B cell (primary cell): ENCODE data around the gene BCL2L1. TPM values are rescaled to one million over a fixed set of nuclear protein-coding genes. Genes with fewer than 3 reads are reported as not detected.
"Not testable (repeated sequence)": the region's sequence is repeated elsewhere in the genome, so short reads cannot be mapped to it uniquely, and the experiment has no call there.

ENCODE experiments used
- ATAC-seq: fragments of 200-7000 bp; cut with Tn5 transposase; one replicate; pipeline ENCODE4 v1.10.0; 2021; ENCODE audit warnings: low read depth, mild to moderate bottlenecking, moderate number of reproducible peaks, moderate library complexity
- CTCF ChIA-PET: fragments of 350-600 bp; sonication (Branson Sonifier 250); formaldehyde crosslinking; loops from one replicate; lab custom pipeline; 2021; ENCODE audit warnings: antibody characterized with exemption, inconsistent platforms; lab: Charles Lee
- POLR2A ChIA-PET: fragments of 350-600 bp; sonication (Branson Sonifier 250); formaldehyde crosslinking; loops from one replicate; lab custom pipeline; 2021; ENCODE audit warnings: antibody characterized with exemption; lab: Charles Lee
- DNase-seq: peaks from one replicate; pipeline ENCODE4 v3.0.0; 2013
- H2AFZ ChIP-seq: 2 replicates; pipeline ENCODE4 v1.6.1; 2012; ENCODE audit warnings: mild to moderate bottlenecking, low read depth, low read length; ENCODE audit not compliant: insufficient read depth, poor library complexity, severe bottlenecking
- H3K27ac ChIP-seq, 2 donors: 1 replicate in 1 of 2; 2 replicates in 1 of 2; pipeline ENCODE4 v1.5.1; 2012 to 2013; ENCODE audit warnings: low read length in 2 of 2, mild to moderate bottlenecking in 2 of 2, moderate library complexity in 1 of 2
- H3K27me3 ChIP-seq, 4 experiments: fragments of 200-600 bp in 1 of 4; sonication (generic) in 1 of 4; replicated peaks in 1 of 4; 1 replicate in 2 of 4; 2 replicates in 2 of 4; pipeline versions ENCODE4 v1.6.1 to v1.7.0; 2013 to 2016; ENCODE audit warnings: low read length in 3 of 4, mild to moderate bottlenecking in 2 of 4, mixed read lengths in 1 of 4, moderate library complexity in 1 of 4; ENCODE audit not compliant: insufficient read depth in 4 of 4, control insufficient read depth in 3 of 4; ENCODE audit errors: control extremely low read depth in 1 of 4
- H3K36me3 ChIP-seq, 2 experiments: replicated peaks in 1 of 2; 1 replicate in 1 of 2; 2 replicates in 1 of 2; pipeline versions ENCODE4 v1.6.1 to v1.7.1; 2013; ENCODE audit warnings: low read length in 1 of 2; ENCODE audit not compliant: insufficient read depth in 2 of 2, control insufficient read depth in 1 of 2; ENCODE audit errors: control extremely low read depth in 1 of 2, extremely low read depth in 1 of 2
- H3K4me1 ChIP-seq, 2 donors: fragments of 200-600 bp in 1 of 2; sonication (generic) in 1 of 2; 1 replicate in 1 of 2; 2 replicates in 1 of 2; pipeline versions ENCODE4 v1.5.1 to v1.6.1; 2013 to 2017; ENCODE audit warnings: low read length in 2 of 2; ENCODE audit not compliant: control insufficient read depth in 2 of 2, insufficient read depth in 2 of 2
- H3K4me2 ChIP-seq: replicated peaks from 2 replicates; pipeline ENCODE3; 2012; ENCODE audit warnings: mild to moderate bottlenecking, low read depth, low read length; ENCODE audit not compliant: poor library complexity, severe bottlenecking
- H3K4me3 ChIP-seq, 5 experiments: fragments of 200-600 bp in 1 of 5; sonication (generic) in 1 of 5; 1 replicate in 3 of 5; 2 replicates in 2 of 5; pipeline versions ENCODE4 v1.5.1 to v1.7.0; 2011 to 2016; ENCODE audit warnings: low read length in 4 of 5, mild to moderate bottlenecking in 4 of 5, low read depth in 2 of 5, control low read depth in 1 of 5, moderate library complexity in 1 of 5; ENCODE audit not compliant: insufficient read depth in 1 of 5; ENCODE audit errors: control extremely low read depth in 1 of 5, extremely low read depth in 1 of 5
- H3K79me2 ChIP-seq: fragments of 200-600 bp; sonication (generic); one replicate; pipeline ENCODE4 v1.6.0; 2016; ENCODE audit warnings: low read length; ENCODE audit not compliant: control insufficient read depth, insufficient read depth
- H3K9ac ChIP-seq: fragments of 200-600 bp; sonication (generic); 2 replicates; pipeline ENCODE4 v1.6.1; 2017; ENCODE audit warnings: mild to moderate bottlenecking, low read length, moderate library complexity
- H3K9me3 ChIP-seq, 3 donors: one replicate each; pipeline versions ENCODE4 v1.6.1 to v1.7.1; 2013; ENCODE audit warnings: low read length in 2 of 3; ENCODE audit not compliant: control insufficient read depth in 2 of 3, insufficient read depth in 1 of 3; ENCODE audit errors: control extremely low read depth in 1 of 3
- H4K20me1 ChIP-seq: 2 replicates; pipeline ENCODE4 v1.6.0; 2012; ENCODE audit warnings: mild to moderate bottlenecking, low read length; ENCODE audit not compliant: insufficient read depth, control insufficient read depth, poor library complexity, severe bottlenecking
- H3K27ac Mint-ChIP-seq: one replicate; pipeline ENCODE4 v1.8.0; 2021; ENCODE audit warnings: mixed read lengths
- H3K27me3 Mint-ChIP-seq: one replicate; pipeline ENCODE4 v1.8.0; 2021; ENCODE audit warnings: mixed read lengths
- H3K4me1 Mint-ChIP-seq: one replicate; pipeline ENCODE4 v1.8.0; 2021; ENCODE audit warnings: mixed read lengths
- H3K4me3 Mint-ChIP-seq: one replicate; pipeline ENCODE4 v1.8.0; 2021; ENCODE audit warnings: mixed read lengths
- H3K9me3 Mint-ChIP-seq: one replicate; pipeline ENCODE4 v1.8.0; 2022; ENCODE audit warnings: mixed read lengths; ENCODE audit not compliant: insufficient read depth
- EZH2 ChIP-seq: IDR thresholded peaks from 2 replicates; pipeline ENCODE4 v1.6.1; 2012; ENCODE audit warnings: borderline replicate concordance, low read depth, mild to moderate bottlenecking, moderate library complexity, low read length; ENCODE audit not compliant: insufficient read depth, poor library complexity, severe bottlenecking
- WGBS: methylation state at CpG from one replicate; pipeline ENCODE4 v1.1.5; 2013; ENCODE audit warnings: missing lambda C conversion rate; ENCODE audit not compliant: insufficient coverage; 5-methylcytosine and 5-hydroxymethylcytosine counted together
- intact Hi-C: fragments of 100-400 bp; cut with micrococcal nuclease; formaldehyde crosslinking; loops from one replicate; pipeline ENCODE4 v1.10.0; 2022
- polyA plus RNA-seq: library from polyadenylated mRNA; depleted of rRNA; stranded (reverse); fragments of >200 nt; gene quantifications from 2 replicates; pipeline ENCODE4 v1.2.3, GENCODE V29; 2012
- total RNA-seq, 2 donors: library from RNA; stranded (reverse); fragments of 120-200 nt in 1 of 2; gene quantifications; 1 replicate in 1 of 2; 2 replicates in 1 of 2; pipeline versions ENCODE4 v1.2.3 to v1.2.4, GENCODE V29; 2013 to 2022
- TF ChIP-seq, protein P1 (sequence below): fragments of 200-600 bp; IDR thresholded peaks from one replicate; pipeline ENCODE4 v1.8.0; 2022; ENCODE audit warnings: antibody characterized with exemption, mild to moderate bottlenecking

The BCL2L1 gene
- total and polyA plus RNA-seq, 2 donors (not counting 1 experiment from before 2014, with no cell fraction given), result 10.1 to 33.0 TPM

GRCh38 chr20:31630187-31630790, 92.4 kb downstream of the BCL2L1 start:
- Histone ChIP-seq H3K9me3 (no peaks in the 10 kb centered on the region), H2AFZ (no peak overlapping the region), H3K79me2 (no peaks in the 10 kb centered on the region), H3K4me2 (no peak overlapping the region), H3K9ac (no peak overlapping the region), H3K36me3 (no peaks in the 10 kb centered on the region), H3K4me3 (no peak overlapping the region), H3K27me3 (no peaks in the 10 kb centered on the region), H3K27ac (no peak overlapping the region), H4K20me1 (no peaks in the 10 kb centered on the region), H3K4me1 (no peaks in the 10 kb centered on the region)
- WGBS, result 20% methylated on average over 1 of the region's 2 CpGs
- H3K27ac Mint-ChIP-seq, result no peak overlapping the region
- peaks cover 4% of the 10 kb centered on the region for H3K4me1 Mint-ChIP-seq
- ChIA-PET POLR2A (no interaction called here), CTCF (interaction anchor here (1.0 kb wide), 1 partner anchor 18 kb away, joined by 6 read pairs; no protein-coding TSS in a partner anchor)
- ATAC-seq (no peak), DNase-seq (no peak)
- TF ChIP-seq, protein P1, sequence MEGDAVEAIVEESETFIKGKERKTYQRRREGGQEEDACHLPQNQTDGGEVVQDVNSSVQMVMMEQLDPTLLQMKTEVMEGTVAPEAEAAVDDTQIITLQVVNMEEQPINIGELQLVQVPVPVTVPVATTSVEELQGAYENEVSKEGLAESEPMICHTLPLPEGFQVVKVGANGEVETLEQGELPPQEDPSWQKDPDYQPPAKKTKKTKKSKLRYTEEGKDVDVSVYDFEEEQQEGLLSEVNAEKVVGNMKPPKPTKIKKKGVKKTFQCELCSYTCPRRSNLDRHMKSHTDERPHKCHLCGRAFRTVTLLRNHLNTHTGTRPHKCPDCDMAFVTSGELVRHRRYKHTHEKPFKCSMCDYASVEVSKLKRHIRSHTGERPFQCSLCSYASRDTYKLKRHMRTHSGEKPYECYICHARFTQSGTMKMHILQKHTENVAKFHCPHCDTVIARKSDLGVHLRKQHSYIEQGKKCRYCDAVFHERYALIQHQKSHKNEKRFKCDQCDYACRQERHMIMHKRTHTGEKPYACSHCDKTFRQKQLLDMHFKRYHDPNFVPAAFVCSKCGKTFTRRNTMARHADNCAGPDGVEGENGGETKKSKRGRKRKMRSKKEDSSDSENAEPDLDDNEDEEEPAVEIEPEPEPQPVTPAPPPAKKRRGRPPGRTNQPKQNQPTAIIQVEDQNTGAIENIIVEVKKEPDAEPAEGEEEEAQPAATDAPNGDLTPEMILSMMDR, result no peak
- no peak for TF ChIP-seq EZH2
- no peaks in the 10 kb centered on the region for H3K27me3 Mint-ChIP-seq
- intact Hi-C loops, result no loop called here
- no peaks in the 10 kb centered on the region for H3K9me3 Mint-ChIP-seq
- no peak overlapping the region for H3K4me3 Mint-ChIP-seq

GRCh38 chr20:31628057-31628456, 94.6 kb downstream of the BCL2L1 start:
- H3K4me1 Mint-ChIP-seq, intact Hi-C loops, ATAC-seq, H3K36me3 ChIP-seq, H3K27ac ChIP-seq, H3K4me2 ChIP-seq, H3K4me3 Mint-ChIP-seq, H3K9ac ChIP-seq, H3K27me3 ChIP-seq, CTCF ChIA-PET, H3K9me3 Mint-ChIP-seq, H2AFZ ChIP-seq, H4K20me1 ChIP-seq, DNase-seq, H3K4me1 ChIP-seq, POLR2A ChIA-PET, H3K27ac Mint-ChIP-seq, H3K9me3 ChIP-seq, H3K79me2 ChIP-seq, H3K27me3 Mint-ChIP-seq, H3K4me3 ChIP-seq: not testable (repeated sequence)
- no CpG with 5 or more reads among the region's 2 CpGs for WGBS

DNA sequence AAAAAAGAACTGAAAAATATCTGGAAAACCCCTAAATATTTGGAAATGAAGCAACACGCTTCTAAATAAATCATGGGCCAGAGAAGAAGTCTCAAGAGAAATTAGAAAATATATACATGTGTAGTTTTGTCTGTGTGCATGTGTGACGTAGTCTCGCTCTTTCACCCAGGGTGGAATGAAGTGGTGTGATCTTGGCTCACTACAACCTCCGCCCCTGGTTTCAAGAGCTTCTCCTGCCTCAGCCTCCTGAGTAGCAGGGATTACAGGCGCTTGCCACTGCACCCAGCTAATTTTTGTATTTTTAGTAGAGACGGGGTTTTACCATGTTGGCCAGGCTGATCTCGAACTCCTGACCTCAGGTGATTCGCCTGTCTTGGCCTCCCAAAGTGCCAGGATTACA, 96.1 kb downstream of the BCL2L1 start:
- peaks cover 15% of the 10 kb centered on the region for H3K4me1 Mint-ChIP-seq
- ATAC-seq, H3K4me3 ChIP-seq, H3K36me3 ChIP-seq, H3K9ac ChIP-seq, H3K4me2 ChIP-seq, H3K79me2 ChIP-seq, H3K9me3 ChIP-seq, H4K20me1 ChIP-seq, intact Hi-C loops, H3K27ac ChIP-seq, H3K27ac Mint-ChIP-seq, H2AFZ ChIP-seq, H3K4me3 Mint-ChIP-seq, H3K27me3 Mint-ChIP-seq, H3K9me3 Mint-ChIP-seq, H3K27me3 ChIP-seq, DNase-seq, POLR2A ChIA-PET: not testable (repeated sequence)
- CTCF ChIA-PET, result interaction anchor here (0.6 to 1.3 kb wide), 3 partner anchors 7 to 14 kb away, joined by 3 to 5 read pairs (median 4); no protein-coding TSS in a partner anchor
- 67% methylated on average over 2 of the region's 8 CpGs for WGBS
- H3K4me1 ChIP-seq, result peaks cover 12 to 15% of the 10 kb centered on the region in 2 donors
